Amniotic stem cell (primary cell): ENCODE data around the gene SYTL2.

Experiments
- DNase-seq: peaks from one replicate; lab custom pipeline; 2025; lab: John Stamatoyannopoulos, UW

Gene SYTL2

GRCh38 chr11:85732965-85733364 lies 78.0 kb downstream of the SYTL2 start:
- no peak for DNase-seq

- no peak for DNase-seq
Observed at GRCh38 chr11:85726381-85726780, 84.6 kb downstream of the SYTL2 start.

- DNase-seq = peak; percentile 61
Observed at GRCh38 chr11:85725510-85726258, 85.3 kb downstream of the SYTL2 start.

DNA sequence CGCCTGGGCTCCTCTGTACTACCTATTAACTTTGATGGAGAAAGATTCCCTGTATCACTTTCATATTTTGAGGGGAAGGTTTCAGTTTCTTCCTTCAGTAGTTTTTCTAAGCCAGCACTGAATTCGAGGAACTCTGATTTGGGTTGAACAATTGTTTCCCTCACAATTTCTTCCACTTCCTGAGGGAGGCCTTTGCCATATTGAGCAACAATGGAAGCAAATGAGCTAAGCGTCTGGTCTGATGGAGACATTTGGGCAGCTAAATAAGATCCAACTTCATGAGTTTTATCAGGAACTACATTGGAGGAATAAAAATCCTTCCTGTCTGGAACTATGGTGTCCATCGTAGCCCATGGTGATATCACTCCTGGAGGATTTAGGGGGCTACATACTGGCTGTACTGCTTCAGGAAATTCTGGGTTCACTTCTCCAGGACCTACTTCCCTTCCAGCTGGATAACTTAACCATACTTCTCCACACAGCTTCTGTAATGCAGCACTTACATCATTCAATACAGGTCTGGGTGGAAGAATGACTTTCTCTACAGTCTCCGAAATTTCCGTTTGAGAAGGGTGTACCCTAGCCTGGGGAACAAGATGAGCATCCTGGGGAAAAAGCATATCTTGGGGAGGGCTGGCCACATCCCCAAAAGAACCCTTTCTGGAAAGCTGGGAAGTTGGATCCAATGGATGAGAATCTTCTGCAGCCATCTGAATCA lies 86.0 kb downstream of the SYTL2 start:
- no peak for DNase-seq

GRCh38 chr11:85723088-85723487 lies 87.9 kb downstream of the SYTL2 start:
- no peak for DNase-seq

- no peak for DNase-seq
Observed at GRCh38 chr11:85721191-85721590, 89.8 kb downstream of the SYTL2 start.

DNA sequence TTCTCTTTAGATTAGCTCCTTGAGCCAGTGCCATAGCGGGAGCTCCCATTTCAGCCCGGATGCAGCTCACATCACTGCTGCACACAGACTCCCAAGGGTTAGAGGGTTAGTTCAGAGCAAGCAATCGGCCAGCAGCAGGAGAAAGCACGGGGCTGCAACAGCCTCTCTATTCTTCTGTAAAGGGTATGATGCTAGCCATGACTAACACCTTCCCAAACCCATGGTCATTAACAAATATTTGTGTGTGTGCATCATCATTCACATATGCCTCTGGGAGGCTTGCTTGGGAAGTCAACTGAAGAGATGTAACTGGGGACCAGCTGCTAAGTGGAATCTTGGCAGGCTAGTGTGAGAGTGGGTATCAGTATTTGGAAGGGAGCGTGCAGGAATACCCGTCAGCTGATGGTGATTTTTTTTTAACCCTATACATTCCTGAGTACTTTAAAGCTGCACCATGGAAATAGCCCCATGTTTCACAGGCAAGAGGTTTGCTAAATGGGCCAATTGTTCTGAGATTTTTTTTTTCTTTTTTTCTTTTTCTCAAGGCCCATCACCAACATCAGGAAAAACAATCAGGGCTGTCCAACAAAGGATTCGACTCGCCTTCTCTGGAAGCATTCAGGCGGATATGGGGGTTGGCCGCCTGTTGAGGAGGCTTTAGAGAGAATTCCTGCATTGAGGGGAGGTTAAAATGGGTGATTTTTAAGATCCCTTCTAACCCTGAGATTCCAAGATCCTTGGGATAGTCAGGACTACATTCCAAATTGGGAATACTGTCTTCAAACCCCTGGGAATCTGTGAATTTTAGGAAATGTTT lies 91.7 kb downstream of the SYTL2 start:
- peak; percentile 94 for DNase-seq

- DNase-seq = no peak
Observed at GRCh38 chr11:85718126-85718943, 92.6 kb downstream of the SYTL2 start.

DNA sequence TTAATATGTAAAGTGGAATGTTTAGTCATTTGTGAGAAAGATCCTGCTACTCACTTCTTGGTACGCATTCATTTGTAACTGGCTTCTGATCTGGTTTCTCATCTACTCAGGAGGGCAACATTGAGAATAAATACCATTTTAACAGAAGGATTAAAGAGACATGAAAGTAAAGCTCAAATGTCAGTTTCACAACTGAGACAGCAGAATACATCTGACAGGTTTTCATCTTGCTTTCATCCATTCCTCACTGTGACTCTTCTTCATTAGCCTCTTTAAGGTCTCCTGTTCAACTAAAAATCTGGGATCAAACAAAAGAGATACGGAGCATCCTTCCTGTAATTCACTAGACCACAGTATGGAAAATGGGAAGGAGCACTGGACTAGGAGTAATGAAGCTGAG lies 93.5 kb downstream of the SYTL2 start:
- DNase-seq = no peak

DNA sequence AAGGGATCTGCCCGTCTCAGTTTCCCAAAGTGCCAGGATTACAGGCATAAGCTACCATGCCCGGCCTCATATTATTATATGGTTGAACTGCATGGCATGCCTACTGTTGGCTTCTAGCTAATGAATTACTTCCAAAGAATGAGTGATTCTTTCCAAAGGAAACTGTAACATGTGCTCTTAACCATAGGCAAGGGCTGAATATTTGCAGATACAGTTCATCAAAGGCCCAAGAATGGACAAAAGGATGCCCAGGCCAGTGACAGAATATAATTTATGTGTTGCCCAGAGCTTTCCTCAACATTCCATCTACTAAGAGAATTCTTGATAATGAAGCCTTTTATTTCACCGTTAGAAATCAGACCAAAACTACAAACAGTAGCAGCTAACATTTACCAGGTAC lies 98.0 kb downstream of the SYTL2 start:
- DNase-seq = no peak

GRCh38 chr11:85710917-85711316 lies 100.0 kb downstream of the SYTL2 start:
- no peak for DNase-seq

GRCh38 chr11:85709941-85710702 lies 100.8 kb downstream of the SYTL2 start:
- no peak for DNase-seq

GRCh38 chr11:85705800-85706199 lies 105.1 kb downstream of the SYTL2 start:
- DNase-seq = no peak

DNA sequence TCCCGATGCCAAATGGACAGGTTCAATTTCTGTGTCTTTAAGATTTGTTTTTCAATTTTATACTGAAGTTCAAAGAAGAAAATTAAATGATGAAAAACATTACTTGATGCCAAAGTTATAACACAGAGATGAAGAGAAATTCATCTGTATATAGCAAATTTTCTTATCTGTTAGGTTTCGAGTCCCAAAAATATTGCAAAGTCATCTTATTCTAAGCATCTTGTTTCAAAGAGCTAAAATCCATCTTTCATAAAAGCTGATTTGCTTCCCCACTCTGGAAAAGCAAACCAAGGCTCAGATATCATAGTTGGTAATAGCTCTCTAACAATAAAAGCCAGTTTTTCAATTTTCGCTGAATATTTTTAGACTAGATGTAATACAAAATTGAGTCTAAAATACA lies 106.0 kb downstream of the SYTL2 start:
- no peak for DNase-seq

- no peak for DNase-seq
Observed at GRCh38 chr11:85699957-85700741, 110.8 kb downstream of the SYTL2 start.

DNA sequence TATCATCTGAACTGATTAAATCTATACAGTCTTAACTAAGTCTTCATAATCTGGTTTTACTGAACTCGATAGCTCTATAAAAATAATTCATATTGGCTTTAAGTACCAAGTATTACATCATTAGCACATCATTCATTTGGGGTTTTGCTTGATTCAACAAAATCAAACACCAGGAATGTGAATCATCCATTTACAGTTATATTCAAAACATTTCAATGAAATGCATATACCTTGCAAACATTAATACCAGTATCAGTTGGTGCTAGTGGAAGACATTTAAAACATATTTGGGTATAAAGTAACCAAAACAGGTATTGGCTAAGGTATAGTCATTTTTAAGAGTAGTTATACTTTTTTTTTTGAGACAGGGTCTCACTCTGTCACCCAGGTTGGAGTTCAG lies 112.7 kb downstream of the SYTL2 start:
- no peak for DNase-seq

DNA sequence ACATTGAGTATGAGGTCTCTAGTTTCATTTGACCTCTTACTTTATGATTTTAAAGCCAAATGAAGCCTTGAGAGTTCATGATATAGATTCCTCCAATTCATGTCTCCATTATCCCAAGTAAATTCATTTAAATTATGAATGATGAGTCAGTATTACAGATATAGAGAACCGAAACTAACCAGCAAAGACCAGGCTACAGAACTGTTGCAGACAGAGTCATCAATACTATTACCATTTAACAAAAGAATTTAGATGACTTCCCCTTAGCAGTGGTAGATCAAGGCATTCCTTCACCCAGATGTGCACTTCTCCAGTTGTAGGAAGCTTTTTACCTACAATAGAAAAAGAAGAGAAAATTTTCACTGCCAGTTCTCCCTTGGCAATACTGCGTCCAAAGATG lies 113.2 kb downstream of the SYTL2 start:
- no peak for DNase-seq

GRCh38 chr11:85695546-85695945 lies 115.4 kb downstream of the SYTL2 start:
- DNase-seq = no peak

- peak; percentile 29 for DNase-seq
Observed at GRCh38 chr11:85694385-85694980, 116.5 kb downstream of the SYTL2 start.
